GM19240 (cell line): ENCODE measurements around the gene CALCR.
"Not testable (repeated sequence)": the region's sequence is repeated elsewhere in the genome, so short reads cannot be mapped to it uniquely, and the experiment has no call there.

Experiments
- DNase-seq: peaks from one replicate; pipeline ENCODE4 v3.0.0; 2011; ENCODE audit warnings: low spot score; ENCODE audit not compliant: insufficient read length

CALCR gene

DNA sequence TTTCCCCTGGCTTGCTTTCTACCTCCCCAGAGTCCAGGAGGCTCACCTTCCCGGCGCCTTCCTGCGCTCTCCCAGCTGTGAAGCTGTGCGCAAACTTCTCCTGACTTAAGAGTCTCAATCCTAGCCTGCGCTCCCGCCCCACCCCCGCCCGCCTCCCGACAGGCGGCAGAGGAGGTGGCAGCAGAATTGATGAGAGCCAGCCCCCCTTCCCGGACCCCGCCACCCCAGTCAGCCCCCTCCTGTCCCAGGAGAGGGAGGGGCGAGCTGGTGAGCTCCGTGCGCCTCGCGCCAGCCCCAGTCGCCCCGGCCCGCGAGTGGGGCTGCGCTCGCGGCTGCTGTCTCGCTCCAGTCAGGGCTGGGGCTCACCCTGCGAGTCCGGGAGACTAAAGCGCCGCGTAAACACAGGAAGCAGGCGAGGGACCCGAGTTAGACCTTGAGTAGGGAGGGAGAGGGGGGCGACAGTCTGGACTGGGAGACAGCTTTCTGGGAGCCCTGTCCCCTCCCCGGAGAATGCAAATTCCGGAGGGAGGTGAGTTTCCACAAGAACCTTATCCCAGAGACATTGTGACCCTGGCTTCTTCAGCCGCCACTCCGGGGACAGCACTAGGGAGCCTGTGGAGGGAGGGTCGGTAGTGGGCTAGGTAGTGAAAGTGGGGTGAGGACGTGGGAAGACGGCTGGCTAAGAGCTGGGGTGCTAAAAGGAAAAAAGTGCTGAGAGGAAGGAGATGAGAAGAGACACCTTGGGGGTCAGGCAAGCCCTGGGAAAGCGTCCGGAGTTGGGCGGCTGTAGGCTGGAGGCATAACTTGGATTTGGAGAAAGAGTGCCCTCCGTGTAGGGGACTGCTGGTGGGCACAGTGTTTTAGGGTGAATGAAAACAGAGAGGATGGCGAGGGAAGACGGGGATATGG is at the start of gene CALCR:
Gene CALCR (minus strand): TSS at position 79 of the 909 bp plus-strand sequence. CDS start 87,743 bp downstream, outside the sequence.
- DNase-seq: no peak

DNA sequence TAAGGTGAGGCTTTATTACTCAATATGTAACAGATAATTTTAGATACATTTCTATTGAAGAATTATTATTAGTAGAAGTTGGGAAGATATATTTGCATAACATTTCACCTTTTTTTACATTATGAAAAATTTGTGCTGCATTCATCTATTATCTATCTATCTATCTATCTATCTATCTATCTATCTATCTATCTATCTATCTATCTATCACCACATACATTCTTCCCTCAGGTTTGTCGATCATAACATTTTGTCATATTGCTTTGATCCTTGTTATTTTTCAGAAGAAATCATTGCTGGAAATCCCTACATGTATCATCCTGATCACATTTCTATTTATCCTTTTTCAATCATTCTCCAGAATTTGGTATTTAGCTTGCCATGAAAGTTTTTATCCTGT is 49.3 kb upstream of the CALCR start:
- no peak for DNase-seq

DNA sequence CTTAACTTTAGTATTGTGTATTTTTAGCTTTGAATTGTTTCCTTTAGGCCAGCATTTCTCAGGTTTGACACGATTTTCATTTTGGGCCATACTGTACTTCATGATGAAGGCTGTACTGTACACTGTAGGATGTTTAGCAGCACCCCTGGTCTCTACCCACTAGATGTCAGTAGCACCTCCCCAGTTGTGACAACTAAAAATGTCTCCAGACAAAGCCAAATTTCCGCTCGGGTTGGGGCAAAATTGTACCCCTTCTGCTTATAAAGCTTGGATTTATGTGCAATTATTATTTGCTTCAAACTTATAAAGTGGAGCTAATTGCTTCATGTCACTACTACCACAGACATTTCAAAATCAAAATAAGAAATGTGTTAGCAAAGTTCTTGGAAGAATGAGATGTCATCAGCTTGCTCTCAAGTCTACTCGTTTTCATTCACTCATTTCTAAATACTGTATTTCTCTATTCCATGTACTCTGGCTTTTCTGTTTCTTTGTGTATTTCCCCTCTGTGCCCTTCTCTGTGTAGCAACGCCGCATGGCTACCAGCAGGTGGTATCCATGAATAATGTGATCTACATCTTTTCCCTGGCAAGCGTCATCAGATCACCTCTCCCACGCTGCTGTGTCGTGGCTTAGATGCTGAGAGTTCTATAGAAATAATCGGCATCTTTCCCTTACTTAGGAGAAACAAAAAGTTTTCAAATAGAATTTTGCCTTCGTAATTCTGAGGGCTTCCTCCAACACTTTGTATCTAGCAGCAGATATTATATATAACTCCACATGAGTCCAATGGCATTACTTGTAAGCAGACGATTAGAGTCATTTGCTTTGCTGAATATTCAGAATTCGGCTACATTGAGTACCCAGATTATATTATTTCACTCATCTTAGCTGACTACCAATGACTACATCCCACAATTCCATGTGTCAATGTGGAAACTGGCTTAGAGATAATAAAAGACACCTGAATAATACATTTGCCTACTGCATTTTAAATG is 47.8 kb upstream of the CALCR start:
- DNase-seq: no peak

DNA sequence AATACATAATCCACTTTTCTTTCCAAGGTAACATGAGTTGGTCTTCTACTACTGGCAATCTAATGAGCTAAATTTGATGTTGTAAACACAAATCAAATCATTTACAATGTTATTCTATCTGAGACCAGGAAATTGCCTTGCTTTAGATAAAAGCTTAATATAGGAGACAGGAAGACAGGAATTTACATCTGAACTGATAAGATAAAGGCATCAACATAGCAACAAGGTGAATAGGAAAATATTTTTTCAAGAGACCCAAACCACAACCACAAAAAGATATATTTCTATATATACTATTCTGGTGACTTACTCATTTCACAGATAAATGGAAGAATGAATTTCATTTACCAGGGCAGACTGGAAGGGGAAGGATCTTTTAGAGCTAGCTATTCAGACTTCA is 46.3 kb upstream of the CALCR start:
- DNase-seq: no peak

DNA sequence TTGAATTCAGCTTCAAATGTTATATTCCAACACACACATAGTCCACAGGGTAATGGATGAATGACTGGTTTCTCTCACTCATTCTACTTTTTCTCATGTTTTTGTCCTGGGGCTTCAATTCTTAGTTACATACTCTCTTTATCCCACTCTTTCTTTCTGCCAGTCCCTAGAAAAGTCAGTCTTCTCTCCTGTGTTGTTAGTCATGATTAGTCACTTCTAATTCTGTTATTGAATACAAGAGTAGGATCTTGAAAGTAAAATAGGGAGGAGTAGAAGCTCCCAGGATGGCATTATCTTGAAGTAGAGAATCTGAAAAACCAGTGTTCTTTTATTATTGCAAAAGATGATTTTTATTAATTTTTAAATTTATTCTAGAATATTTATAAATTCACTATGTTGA is 45.5 kb upstream of the CALCR start:
- no peak for DNase-seq

DNA sequence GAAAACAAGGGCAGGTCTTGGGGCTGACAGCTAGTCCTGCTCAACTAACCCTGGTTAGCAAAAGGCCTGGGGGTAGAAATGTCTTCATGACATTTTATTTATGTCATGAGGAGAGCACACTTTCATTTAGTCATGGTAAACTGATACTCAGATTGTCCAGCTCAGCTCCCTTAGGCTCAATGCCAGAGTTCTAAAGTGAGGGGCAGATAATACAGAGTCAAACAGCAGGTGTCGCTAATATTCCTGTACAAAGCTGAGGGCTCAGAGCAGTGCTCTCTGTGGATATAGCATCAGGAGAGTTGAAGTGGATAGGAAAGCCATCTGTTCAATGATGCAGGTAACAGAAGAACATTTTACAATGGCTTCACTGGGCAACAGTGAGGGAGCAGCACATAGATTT is 26.8 kb upstream of the CALCR start:
- DNase-seq: no peak

DNA sequence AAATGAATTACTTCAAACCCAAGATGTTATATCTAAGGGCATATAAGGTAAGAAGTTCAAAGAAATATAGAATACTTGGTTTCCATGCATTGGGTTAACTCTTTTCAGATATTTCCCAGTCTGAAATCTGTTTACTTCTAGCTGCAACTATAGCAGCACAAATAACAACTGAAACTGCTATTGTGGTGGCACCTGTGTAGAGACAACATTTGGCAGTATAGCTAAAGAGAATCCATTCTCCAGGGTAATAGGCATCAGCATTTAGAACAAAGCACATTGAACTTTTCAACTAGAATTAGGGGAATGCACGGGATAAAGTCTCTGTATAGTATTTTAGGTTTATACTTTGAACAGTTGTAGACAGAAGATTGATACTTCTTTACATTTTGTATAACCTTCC is 19.7 kb upstream of the CALCR start:
- no peak for DNase-seq

DNA sequence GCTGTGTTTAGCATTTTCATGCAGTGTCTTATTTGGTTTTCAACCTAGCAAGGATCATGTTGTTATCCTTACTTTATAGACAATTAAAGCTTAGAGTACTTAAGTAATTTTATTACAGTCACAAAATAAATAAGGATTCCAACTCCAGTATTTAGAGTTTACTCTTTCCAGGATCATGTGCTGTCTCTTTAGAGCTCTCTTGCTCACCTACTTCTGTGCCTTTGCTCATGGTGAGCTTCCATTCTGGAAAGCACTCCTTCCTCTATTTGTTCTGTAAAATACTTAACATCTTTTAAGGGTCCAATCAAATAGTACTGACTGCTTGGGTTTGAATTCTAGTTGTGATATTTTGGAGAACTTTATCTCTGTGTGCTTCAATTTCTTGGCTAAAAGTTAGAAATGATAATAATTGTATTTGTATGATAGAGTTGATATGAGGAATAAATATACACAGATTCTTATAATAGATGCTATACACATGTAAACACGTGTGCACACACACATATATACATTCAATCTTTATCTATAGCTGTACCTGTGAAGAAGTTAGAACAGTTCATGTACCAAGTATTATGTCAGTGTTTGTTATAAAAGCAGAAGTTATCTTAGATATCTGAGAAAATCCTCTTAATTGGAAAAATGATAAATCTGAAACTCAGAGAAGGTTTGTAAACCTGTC is 18.2 kb upstream of the CALCR start:
- no peak for DNase-seq

DNA sequence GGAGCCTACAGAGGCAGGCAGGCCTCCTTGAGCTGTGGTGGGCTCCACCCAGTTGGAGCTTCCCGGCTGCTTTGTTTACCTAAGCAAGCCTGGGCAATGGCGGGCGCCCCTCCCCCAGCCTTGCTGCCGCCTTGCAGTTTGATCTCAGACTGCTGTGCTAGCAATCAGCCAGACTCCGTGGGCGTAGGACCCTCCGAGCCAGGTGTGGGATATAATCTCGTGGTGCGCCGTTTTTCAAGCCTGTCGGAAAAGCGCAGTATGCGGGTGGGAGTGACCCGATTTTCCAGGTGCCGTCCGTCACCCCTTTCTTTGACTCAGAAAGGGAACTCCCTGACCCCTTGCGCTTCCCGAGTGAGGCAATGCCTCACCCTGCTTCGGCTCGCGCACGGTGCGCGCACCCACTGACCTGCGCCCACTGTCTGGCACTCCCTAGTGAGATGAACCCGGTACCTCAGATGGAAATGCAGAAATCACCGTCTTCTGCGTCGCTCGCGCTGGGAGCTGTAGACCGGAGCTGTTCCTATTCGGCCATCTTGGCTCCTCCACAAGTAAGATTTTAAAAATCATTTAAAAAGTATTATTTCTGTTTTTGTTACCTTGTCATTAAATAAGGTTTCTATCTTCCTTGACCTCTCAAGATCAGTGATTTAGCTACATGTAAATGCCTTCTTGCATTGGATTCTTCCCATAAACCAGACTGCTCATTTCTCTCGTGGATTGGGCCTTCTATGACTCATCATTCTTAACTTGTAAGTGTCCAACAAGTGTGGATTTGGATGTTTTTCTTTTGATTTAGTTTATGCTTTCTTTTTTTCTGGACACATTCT is 16.9 kb upstream of the CALCR start:
- not testable (repeated sequence) for DNase-seq

DNA sequence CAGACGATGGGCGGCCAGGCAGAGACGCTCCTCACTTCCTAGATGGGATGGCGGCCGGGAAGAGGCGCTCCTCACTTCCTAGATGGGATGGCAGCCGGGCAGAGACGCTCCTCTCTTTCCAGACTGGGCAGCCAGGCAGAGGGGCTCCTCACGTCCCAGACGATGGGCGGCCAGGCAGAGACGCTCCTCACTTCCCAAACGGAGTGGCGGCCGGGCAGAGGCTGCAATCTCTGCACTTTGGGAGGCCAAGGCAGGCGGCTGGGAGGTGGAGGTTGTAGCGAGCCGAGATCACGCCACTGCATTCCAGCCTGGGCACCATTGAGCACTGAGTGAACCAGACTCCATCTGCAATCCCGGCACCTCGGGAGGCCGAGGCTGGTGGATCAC is 11.9 kb upstream of the CALCR start:
- not testable (repeated sequence) for DNase-seq

DNA sequence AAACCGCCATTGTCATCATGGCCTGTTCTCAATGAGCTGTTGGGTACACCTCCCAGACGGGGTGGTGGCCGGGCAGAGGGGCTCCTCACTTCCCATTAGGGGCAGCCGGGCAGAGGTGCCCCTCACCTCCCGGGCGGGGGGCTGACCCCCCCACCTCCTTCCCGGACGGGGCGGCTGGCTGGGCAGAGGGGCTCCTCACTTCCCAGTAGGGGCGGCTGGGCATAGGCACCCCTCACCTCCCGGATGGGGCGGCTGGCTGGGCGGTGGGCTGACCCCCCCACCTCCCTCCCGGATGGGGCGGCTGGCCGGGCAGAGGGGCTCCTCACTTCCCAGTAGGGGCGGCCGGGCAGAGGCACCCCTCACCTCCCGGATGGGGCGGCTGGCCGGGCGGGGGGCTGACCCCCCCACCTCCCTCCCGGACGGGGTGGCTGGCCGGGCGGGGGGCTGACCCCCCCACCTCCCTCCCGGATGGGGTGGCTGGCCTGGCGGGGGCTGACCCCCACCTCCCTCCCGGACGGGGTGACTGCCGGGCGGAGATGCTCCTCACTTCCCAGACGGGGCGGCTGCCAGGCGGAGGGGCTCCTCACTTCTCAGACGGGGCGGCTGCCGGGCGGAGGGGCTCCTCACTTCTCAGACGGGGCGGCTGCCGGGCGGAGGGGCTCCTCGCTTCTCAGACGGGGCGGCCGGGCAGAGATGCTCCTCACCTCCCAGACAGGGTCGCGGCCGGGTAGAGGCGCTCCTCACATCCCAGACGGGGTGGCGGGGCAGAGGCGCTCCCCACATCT is 11.4 kb upstream of the CALCR start:
- not testable (repeated sequence) for DNase-seq

DNA sequence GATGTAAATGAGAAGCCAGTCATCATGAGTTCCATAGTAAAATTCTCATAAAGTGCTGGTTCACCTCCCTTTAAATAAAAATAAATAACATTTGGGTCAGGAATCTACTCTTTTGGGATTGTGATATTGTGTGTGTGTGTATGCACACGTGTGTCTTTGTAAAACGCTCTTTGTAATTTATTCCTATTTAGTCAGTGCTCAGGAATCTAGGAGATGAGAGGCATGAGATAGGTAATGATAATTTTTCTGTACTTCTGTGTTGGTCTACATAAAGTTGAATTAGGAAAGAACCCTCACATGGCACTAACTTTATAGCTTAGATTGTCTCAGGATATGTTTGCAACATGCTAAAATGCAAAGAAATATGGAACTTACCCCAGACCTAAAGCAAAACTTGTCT is 4.9 kb upstream of the CALCR start:
- DNase-seq: no peak

DNA sequence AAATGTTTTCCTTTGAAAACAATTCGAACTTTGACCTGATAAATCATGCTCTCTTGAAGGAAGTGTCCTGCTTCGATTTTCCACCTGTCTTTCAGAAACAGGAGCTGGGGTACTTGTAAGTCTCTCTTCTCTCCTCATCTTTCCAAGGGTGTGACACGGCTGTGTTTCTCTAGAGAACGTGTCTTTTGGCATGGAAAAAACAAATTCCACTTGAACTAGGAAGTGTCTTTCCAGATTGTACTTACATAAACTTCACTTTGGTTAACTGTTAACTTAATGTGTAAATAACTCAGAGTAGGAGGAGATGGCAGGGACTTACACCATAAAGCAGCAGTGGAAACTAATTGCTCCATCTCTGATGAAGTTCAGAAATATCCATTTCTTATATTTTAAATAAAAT is 4.2 kb upstream of the CALCR start:
- no peak for DNase-seq

DNA sequence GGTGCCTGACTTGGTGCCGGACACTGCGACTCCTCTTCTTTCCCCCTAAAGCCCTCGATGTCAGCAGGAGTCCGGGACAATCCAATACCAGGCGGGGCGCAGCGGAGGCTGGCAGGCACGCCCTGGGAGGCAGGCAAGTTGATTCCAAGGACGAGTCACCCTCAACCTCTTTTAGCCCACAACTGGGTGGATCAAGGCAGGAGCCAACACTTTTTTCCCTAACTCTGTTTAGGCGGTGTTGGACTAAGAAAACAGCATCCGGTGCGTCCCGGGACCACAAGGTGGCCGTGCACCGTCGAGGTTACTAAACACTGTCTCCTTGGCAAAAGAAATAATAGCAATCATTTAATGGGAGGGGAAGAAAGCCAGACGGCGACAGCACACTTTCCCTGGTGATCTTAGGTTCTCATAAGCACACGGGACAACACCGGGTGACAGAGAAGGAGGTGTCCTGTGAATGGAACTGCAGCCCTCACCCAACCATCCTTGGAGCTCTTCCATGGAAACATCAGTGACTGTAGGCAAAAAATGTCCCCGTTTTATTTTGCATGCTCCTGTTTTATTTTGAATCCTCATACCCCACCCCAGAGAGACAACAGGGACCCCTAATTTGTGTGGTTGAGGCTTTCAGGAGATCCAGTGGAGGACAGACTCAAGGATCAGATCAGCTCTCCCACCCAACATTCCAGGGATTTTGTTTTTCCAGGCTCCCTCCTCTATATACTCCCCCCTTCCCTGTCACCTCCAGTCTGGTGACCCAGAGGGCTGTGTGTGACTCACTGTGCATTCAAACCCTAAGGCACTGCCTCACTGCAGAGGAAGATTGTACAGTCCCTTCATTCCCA is 1.3 kb upstream of the CALCR start:
- no peak for DNase-seq

DNA sequence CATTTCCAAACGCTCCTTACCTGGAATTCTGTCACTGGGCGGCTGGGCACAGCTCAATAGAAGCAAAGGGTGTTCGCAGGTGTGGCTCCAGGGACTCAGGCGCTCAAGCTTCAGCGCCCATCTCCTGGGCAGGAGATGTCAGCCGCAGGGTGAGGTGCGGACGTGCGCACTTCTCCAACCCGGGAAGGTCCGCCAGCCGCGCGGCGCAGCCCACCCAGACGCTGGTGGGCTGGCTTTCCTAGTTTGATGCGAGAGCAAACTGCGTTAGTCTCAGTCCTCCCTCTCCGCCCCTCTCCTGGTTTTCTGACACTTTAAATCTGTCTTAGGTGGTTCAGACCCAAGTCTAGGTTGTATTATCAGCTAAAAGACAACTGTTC is 267 bp downstream of the CALCR start:
- DNase-seq: no peak

DNA sequence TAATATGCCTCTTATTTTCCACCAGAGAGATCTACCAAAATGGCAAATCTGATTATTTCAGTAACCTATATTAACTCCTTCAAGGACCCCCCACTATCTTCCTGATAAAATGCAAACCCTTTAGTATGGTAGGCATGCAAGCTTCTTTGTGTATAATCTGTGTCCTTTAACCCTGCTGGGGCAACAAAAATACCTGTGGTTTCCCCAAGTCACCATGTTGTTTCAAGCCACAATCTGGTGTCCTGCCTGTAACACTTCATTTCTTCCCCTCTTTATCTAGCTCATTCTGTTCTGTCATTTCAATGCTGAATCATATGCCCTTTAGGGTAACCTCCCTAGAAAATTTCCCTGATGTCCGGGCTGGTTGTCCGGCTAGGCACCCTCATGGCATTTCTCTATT is 5.3 kb downstream of the CALCR start:
- DNase-seq: no peak

DNA sequence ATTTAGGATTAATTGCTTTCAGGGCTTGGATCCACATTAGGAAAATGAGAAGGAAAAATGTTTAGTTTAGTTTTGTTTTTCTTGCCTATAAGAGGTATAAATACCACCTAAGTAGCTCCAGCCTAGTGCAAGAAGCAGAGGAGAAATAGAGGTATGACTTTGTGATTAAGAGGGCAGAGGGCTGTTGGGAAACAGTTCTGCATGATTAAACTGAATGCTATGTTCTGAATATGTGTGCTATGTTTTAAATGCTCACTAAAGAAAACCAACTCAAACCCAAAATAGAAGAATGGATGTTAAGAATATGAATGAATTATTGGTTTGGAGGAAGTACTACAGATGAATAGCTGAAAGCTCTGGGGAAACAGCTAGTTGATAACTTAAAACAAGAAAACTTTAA is 7.6 kb downstream of the CALCR start:
- DNase-seq: no peak

DNA sequence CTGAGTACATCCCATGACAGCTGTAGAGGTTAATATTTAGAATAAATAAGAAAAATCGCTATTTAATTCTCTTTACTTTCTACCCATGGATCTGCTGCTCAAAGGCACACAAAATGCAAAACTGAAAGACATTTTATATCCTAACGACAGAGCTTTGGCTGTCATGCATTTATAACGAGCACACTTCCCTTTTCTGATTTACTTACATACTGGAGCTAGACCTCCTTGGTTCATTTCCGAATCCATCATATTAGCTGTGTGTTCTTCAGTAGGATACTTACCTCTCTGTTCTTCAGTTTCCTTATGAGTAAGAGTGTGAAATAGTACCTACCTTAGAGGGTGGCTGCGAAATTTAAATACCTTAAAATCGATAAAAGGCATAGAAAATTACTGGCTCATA is 10.9 kb downstream of the CALCR start:
- DNase-seq: no peak

DNA sequence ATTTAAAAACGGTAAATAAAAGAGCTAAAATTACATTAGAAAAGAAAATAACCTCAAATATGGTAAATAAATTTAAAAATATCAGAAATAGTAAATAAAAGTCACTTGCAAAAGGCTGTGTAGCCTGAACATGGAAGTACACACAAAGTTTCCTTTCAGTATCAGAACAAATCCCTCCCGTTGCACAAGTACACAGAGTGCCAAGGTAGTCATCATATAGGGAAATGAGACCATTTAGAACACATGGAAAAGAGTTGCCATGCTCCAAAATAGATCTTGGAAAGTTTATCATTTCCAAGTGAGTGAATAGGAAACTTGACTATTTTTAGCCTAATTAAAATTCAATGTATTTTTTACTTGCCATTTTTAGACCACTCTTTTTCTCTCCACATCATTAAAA is 11.6 kb downstream of the CALCR start:
- no peak for DNase-seq
